Measurements from ENCODE around the gene CUL3. TPM values are rescaled to one million over a fixed set of nuclear protein-coding genes. Genes with fewer than 3 reads are reported as not detected.

CUL3 gene
- total RNA-seq, 1 donor from 2014 or later = 104 TPM

GRCh38 chr2:224426656-224427055, 158.5 kb downstream of the CUL3 start:
- H3K36me3 Mint-ChIP-seq (ENCODE audit: insufficient read depth) = peaks cover 2% of the 10 kb centered on the region
- TF ChIP-seq, protein P1, sequence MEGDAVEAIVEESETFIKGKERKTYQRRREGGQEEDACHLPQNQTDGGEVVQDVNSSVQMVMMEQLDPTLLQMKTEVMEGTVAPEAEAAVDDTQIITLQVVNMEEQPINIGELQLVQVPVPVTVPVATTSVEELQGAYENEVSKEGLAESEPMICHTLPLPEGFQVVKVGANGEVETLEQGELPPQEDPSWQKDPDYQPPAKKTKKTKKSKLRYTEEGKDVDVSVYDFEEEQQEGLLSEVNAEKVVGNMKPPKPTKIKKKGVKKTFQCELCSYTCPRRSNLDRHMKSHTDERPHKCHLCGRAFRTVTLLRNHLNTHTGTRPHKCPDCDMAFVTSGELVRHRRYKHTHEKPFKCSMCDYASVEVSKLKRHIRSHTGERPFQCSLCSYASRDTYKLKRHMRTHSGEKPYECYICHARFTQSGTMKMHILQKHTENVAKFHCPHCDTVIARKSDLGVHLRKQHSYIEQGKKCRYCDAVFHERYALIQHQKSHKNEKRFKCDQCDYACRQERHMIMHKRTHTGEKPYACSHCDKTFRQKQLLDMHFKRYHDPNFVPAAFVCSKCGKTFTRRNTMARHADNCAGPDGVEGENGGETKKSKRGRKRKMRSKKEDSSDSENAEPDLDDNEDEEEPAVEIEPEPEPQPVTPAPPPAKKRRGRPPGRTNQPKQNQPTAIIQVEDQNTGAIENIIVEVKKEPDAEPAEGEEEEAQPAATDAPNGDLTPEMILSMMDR (IDR thresholded peaks at IDR 0.05; ENCODE audit: unreplicated experiment) = no peak
- no peak overlapping the region for H3K27ac Mint-ChIP-seq
- peaks cover 16% of the 10 kb centered on the region for H3K9me3 Mint-ChIP-seq (ENCODE audit: low read depth)
- DNase-seq (ENCODE audit: low spot score, unreplicated experiment) = no peak
- H3K27me3 Mint-ChIP-seq = no peaks in the 10 kb centered on the region
- H3K4me1 Mint-ChIP-seq (ENCODE audit: low read depth) = no peaks in the 10 kb centered on the region
- no peak overlapping the region for H3K4me3 Mint-ChIP-seq (ENCODE audit: low read depth)

DNA sequence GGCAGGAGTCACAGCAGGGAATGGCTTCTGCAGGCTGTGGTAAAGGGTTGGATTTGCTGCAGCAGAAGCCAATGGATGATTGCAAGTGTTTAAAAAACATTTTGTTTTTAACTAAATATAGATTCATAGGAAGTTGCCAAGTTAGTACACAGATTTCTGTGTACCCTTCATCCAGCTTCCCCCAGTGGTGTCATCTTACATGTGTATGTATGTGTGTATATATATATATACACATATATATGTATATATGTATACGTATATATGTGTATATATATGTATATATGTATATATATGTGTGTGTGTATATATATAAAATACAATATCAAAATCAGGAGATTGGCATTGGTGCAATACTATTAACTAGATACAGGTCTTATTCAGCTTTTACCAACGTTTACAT, 164.1 kb downstream of the CUL3 start:
- Mint-ChIP-seq H3K4me1 (ENCODE audit: low read depth) (no peaks in the 10 kb centered on the region), H3K4me3 (ENCODE audit: low read depth) (no peak overlapping the region), H3K27me3 (no peaks in the 10 kb centered on the region), H3K9me3 (ENCODE audit: low read depth) (peaks cover 11% of the 10 kb centered on the region), H3K27ac (no peak overlapping the region), H3K36me3 (ENCODE audit: insufficient read depth) (peaks cover 1% of the 10 kb centered on the region)
- TF ChIP-seq, protein P1 (IDR thresholded peaks at IDR 0.05; ENCODE audit: unreplicated experiment) = no peak
- no peak for DNase-seq (ENCODE audit: low spot score, unreplicated experiment)

Other genes starting within 250 kb of the CUL3 start
- gene FAM124B, start 183.3 kb downstream of the CUL3 start, total RNA-seq = not detected in 2 replicates
- gene CCDC195, start 131.0 kb upstream of the CUL3 start, total RNA-seq = not detected in 2 replicates